HUDEP-2 (cell line): ENCODE results near the gene HMMR.
A peak's percentile ranks its signal among the peaks of the same experiment; 100 is the strongest.

Experiments
- DNase-seq, 76 experiments: peaks; one replicate each; lab custom pipeline; 2025; ENCODE audit not compliant: unreplicated experiment in 76 of 76; lab: John Stamatoyannopoulos, UW

The HMMR gene

DNA sequence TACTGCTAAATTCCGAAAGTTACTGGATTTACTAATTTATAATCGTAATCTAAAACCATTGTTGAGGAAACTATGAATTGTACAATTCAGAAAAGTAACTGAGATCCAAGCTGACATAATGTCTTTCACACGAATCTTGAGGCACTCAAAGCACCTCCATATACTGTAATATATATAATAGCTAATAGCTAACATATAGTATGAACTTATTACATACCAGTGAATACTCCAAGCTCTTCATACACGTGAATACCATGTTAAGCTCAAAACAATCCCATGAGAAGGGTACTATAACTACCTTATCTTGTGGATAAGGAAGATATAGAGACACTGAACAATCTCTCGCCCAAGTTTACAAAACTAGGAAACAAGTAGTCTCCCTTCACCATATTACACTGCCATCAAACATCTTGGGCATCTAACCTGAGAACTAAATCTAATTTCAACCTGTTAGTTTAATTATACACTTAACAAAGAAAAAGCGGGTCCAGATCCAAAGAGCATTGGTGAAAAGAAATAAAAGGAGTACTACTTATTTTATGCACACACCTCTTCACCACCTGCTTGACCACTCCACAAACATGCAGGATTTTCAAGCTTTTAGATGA lies 1.6 kb upstream of the HMMR start:
- peak in 8 of 76 experiments; percentile 3 to 60 (median 20) for DNase-seq

DNA sequence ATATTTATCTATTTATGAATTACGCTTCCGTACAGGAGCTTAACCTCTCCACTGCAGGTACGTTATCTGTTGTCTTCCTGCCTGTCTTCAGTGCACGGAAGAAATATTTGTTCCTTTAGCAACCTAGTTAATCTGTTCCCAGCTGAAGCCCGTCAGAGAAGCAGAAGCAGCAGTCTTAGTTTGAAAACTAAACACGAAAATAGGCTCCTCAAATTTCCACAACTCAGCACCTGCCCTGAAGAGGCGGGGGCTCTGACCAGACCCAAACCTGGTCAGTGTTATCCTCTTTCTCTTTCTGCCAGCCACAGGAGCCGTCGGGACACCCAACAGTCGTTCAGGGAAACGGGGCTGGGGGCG lies 992 bp upstream of the HMMR start:
- DNase-seq = peak in 2 of 76 experiments; percentile 40 to 50

DNA sequence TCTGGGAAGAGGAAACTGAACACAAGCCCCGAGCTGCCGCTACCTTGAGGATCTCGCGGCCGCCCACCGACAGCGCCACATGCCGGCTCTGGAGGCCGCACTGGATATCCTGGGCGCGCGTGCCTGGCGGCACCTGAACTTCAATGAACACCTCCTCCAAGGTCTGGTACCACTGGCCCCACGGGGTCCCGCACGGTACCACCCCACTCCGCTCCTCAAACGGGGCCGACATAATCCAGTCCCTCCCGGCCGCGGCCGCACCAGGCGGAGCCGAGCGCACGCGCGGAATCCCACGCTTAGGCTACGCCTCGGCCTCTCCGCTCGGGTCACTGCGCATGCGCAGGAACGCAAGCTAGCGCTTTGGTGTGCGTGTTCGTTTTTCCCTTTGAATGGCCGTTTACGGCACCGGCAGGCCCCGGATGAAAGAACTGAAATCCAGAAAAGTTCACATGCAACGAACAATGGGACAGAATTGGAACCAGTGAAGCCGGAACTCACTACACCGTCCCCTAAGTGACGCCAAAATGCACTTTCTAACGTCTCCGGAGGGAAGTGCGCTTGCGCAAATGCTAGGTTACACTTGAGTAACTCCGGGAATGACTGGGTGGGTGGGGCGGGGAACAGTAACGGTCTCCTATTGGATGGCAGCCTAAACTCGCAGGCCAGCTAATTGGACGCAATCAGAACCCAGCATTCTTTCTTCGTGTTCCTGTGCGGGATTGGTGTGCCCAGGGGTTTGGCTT lies 442 bp upstream of the HMMR start, which contains the start of gene NUDCD2:
Gene NUDCD2, minus strand, starts transcription at position 284 of the 743 bp plus-strand sequence. Its CDS starts 52 bp downstream, at position 232.
- DNase-seq = peak; percentile 84 to 99 (median 95)

DNA sequence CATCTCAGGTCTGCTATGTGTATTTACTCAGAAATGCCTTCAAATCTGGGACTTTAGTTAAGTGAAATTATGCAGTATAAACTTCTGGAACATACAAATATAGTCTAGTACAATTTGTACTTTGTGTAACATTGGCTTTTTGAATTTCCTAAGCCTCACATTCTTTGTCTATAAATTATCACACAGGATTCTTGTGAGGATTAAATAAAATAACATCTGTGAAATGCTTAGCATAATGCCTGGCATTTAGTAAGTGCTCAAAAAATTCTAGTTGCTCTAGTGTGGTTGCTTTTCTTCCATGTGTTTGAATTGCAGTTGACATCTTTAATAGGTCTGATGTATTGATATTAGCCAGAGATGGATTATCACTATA lies 2.6 kb downstream of the HMMR start:
- no peak for DNase-seq

DNA sequence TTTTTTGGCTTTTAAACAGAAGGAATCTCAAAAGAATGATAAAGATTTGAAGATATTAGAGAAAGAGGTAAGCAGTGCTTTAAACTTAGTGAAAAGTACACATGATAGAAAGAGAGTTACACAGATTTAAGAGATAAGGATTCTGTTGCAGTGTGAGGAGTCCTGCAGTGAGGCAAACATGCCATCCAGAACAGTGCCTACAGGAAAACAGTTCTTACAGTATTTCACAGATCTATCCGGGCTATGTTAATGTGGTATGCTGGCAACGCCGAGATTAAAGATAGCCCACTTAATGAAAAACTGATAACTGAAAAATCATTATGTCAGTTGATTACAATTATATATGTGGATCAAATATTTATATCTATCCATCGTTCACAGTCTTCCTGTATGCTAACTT lies 7.2 kb downstream of the HMMR start:
- no peak for DNase-seq

DNA sequence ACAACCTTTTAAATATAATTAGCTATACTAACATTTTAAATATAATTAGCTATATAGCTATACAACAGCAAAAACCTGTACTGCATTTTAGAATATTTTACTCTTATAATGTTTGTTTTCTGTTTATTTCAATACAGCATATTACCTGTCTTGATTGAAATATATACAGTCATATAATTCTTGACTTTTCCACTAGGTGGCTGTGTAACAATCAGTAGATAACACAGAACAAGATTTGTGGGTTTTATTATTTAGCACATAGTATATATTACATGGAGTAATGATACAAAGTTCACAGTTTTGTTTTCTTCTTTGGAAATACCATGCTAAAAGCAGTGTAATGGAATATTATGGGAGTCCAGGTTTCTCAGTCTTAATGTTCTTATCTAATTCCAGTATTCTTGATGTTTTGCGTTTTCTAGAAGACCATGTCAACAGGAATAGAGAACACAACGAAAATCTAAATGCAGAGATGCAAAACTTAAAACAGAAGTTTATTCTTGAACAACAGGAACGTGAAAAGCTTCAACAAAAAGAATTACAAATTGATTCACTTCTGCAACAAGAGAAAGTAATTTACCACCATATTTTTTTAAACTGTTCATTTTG lies 13.3 kb downstream of the HMMR start:
- peak in 6 of 76 experiments; percentile 1 to 22 (median 6) for DNase-seq

DNA sequence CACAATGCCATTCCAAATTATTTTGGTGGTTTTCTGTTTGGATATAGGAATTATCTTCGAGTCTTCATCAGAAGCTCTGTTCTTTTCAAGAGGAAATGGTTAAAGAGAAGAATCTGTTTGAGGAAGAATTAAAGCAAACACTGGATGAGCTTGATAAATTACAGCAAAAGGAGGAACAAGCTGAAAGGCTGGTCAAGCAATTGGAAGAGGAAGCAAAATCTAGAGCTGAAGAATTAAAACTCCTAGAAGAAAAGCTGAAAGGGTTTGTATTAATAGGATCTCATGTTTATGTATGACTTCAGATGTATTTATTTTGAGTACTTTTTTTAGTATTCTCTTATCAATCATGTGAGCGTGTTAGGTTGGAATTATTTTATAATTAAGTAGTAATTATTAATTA lies 15.0 kb downstream of the HMMR start:
- no peak for DNase-seq

DNA sequence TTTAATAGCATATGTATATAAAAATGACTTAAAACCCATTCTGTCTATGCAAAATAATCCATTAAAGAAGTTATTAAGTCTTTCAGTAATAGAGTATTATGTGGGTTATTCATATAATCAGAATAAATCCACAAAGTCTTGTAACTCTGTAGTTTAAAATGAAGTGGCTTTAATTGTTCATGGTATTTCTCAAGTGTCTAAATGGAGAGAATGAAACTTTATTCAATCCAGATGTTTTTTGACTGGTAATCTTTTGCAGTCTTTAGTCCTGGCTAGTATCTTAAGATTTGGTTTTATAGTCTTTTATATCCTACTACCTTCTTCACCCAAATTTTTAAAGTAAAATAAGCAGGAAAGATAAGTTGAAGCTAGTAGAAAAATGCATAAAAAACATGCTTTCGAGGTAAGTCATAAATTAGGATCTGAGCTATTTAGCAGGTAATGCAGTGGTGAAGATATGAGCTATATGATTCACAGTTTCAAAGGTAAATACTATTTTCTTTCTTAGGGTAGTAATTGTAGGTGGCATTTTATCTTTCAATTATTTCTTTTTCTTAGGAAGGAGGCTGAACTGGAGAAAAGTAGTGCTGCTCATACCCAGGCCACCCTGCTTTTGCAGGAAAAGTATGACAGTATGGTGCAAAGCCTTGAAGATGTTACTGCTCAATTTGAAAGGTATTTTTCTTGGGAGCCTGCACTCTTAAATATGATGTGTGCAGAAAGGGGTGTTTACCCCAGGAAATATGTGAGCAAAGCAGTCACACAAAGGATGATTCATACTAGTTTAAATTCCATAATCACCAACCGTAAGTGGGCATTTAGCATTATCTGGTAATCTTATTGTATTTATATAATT lies 17.9 kb downstream of the HMMR start:
- DNase-seq = no peak

DNA sequence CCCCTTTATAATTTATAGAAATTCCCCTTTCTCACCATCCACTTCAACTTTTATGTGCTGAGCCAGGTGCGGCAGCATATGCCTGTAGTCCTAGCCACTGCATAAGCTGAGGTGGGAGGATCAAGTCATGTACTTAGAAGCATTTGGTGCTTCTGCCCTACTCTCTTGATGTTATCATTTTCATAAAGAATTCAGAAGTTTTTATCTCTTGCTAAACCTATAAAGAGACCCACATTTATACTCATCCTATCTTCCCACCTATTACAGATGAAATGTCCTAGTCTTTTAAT lies 18.5 kb downstream of the HMMR start:
- DNase-seq = no peak

DNA sequence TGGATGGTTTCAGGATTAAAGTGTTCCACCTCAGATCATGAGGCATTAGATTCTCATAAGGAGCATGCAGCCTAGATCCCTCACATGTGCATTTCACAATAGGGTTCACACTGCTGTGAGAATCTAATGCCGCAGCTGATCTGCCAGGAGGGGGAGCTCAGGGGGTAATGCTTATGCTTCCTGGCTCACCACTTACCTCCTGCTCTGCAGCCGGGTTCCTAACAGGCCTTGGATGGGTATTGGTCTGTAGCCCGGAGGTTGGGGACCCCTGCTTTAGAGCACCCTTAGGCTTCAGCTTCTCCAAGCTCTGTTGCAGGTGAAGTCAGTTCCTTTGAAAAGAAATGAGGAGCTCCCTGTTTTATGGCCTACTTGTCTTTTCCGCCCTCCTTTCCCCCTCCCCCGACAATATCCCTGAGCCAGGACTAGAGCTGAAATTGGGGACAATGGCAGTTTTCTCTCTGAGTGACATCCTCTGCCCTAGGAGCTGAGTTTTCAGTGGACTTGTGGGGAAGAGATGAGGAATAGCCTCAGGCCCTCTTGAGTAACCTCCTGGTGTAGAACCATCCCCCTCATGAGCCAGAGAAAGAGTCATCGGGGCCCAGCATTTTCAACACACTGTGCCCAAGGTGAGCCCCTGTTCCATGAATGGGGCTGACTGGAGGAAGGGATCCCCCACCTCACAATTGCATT lies 28.8 kb downstream of the HMMR start:
- peak in 12 of 76 experiments; percentile 0 to 23 (median 12) for DNase-seq

DNA sequence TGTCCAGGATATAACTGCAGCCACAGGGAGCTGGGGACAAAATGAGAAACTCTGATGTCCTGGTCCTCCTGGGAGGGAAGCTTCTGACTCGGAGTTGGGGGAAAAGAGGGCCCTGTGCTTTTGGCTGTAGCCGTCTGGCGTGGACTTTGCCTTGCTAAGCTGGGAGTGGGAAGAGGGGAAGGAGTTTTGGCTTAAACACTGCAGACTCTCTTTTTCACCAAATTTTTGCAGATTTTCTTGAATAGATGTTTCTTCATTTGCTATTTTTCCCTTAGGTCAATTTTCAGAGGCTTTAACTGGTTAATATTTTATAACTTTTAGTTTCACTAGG lies 29.3 kb downstream of the HMMR start:
- no peak for DNase-seq

DNA sequence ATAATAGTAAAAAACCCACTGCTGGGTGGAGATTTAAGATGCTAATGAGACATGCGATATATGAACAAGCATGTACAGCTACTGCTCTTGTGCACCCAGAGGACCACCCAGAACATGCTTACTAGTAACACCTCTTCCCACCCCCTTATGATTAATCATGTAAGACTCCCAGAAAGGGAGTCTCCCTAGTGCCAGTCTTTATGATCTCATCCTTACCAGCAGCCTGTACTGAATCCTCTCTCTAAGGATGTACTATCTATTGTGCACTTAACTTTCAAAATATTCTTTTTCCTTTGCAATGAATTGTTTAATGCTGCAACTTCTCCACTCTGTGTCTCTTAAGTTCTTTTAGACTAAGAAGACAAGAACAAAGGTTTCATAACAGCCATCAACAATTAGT lies 35.9 kb downstream of the HMMR start:
- no peak for DNase-seq

DNA sequence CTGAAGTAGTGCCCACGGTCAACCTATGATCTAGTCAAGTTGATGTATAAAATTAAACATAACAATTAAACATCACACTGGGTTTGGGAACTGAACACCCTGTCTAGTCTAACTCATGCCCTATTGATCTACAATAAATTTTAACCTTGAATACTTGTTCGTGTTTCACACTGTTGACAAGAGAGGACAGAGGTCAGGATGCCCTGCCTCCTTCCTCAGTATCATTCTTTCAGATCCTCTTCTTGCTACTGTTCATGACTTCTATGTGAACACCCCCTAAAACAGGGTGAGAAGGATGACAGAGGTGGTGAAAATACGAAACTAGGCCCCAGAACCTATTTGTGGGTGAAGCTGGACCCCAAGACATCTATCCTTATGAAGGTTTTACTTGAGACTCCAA lies 36.9 kb downstream of the HMMR start:
- DNase-seq = no peak

DNA sequence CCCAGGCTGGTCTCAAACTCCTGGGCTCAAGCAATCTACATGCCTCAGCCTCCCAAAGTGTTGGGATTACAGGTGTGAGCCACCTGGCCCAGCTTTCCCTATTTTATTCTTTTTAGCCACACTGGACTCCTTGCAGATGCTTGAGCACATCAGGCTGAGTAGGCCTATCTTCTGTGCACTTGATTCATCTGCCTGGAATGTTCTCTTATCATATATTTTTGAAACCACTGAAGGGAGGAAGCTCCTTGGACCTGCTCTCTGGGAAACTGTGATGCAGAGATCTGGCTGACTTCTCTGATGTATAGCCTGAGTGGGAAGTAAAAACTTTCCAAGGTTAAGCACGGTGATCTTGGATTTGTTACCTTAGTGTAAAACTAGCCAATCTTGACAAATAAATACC lies 38.5 kb downstream of the HMMR start:
- DNase-seq = no peak

DNA sequence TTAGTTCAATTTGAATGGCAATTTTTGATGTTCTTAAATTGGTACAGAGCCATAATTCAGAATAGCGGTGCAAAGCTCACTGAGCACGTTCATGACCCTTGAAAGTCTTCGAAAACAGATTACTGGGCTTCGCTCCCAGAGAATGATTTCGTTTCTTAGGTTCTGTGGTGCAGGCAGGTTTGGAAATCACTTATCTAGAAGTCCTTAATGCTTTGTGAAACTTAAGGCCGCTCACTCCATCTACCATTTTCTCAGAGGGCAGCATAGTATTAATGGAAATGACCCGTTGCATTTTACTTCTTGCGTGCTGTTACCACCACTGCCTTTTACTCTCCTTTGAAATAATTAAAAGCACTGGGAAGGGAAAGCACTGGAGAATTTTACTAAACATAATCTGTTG lies 42.1 kb downstream of the HMMR start:
- peak in 1 of 76 experiments; percentile 8 for DNase-seq

DNA sequence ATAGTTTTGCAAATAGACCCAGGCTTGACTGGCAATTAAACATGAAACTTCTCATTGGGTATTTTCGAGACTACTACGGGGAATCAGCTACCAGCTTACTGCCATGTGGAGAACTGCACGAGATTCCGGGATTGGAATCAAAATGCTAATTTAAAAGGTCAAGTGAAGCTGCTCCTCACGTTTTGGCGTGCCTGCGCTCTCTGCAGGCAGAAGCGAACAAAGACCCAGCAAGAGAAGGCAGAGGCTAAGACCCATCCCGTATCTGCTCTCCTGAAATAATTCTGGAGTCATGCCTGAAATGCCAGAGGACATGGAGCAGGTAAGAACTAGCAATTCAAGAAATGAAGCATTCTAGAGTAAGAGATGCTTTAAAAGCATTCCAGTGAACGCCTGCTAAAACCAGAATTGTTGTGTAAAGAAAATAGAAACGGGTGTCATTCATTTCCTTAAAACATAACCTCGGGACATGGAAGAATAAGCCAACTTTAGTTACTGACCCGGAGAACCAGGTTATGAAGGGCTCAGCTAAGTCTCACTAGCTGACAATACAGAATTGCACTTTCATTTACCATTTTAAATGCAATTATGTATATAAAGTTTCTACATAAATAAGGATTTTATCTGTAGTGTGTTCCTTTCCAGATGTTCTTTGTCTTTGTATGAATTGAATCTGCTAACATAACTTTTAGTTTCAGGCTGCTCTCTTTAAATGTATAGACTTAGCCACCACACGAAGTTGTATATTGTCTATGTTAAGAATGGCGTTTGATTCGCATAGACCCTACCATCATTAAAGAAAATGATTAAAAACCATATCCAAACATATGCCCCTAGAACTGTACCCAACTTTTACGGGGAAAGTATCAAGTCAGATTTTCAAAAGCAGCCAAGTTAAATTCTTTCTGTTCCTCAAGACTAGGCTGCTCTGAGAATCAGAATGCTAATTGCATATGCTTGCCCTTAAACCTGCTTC lies 43.0 kb downstream of the HMMR start:
- DNase-seq = peak in 70 of 76 experiments; percentile 8 to 85 (median 50)

DNA sequence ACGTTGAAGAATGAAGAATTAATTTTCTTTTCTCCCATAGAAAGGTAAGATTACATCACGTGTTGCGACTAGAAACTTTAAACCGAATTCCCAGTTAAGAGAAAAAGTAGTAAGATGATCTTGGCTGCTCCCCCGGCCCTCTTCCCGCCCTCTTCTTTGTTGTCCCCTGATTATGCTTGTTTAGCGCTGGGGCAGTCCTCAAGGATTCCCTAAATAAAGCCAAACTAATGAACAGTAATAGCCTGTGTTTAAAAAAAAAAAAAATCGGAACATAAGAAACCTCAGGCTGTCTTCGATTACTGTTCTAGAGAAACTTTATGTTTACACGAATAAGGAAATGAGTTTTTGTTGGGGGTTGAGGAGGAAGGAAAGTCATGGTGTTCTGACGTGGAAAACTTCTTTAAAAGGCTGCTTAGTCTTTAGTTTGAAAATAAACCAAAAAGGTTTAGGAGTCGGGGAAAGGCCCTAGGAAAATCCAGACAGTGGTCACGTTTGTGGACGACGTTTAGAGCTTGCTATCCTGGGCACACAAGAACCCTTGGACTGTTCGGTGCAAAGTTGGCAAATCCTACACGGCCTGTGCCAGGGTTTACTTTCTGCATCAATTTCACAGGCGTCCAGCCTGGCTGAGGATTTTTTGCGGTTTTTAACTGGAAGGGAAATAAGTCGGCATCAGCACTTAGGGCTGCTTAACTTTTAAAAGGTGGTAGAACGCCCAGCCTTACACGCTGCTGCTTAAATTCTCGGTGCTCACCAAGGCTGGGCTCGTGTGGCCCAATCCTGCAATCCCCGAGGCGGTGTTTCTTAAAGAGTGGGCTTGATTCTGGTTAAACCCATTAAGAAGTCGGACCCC lies 43.9 kb downstream of the HMMR start:
- peak in 33 of 76 experiments; percentile 1 to 64 (median 25) for DNase-seq

DNA sequence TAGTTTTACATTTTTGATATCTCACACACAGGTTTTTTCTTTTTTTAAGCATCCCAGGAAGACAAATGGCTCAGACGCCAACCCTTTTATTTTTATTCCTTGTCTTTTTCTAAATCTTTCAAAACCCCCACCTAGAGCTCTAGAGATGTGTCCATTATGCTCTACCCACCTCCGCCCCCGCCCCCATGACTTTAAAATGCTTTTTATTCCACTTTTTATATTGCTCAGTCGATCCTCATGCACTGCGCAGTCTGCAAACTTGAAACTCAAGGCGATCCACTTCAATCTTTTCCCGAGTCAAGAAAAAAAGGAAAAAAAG lies 44.6 kb downstream of the HMMR start:
- peak in 1 of 76 experiments; percentile 30 for DNase-seq
